ENCODE data around the gene CHERP.
"Not testable (repeated sequence)": the region's sequence is repeated elsewhere in the genome, so short reads cannot be mapped to it uniquely, and the experiment has no call there.

DNA sequence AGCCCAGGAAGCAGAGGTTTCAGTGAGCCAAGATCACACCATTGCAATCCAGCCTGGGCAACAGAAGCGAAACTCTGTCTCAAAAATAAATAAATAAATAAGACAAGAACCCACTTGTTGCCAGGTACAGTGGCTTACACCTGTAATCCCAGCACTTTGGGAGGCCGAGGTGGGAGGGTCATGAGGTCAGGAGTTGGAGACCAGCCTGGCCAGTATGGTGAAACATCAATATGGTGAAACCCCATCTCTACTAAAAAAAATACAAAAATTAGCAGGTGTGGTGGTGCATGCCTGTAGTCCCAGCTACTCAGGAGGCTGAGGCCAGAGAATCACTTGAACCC, 69.7 kb downstream of the CHERP start:
- TF ChIP-seq POLR2AphosphoS5 (IDR thresholded peaks at IDR 0.05; ENCODE audit: low read depth); JUNB (IDR thresholded peaks at IDR 0.05; ENCODE audit: unreplicated experiment); EZH2 (IDR thresholded peaks at IDR 0.05; ENCODE audit: low read depth, unreplicated experiment): not testable (repeated sequence)
- TF ChIP-seq, protein P1, sequence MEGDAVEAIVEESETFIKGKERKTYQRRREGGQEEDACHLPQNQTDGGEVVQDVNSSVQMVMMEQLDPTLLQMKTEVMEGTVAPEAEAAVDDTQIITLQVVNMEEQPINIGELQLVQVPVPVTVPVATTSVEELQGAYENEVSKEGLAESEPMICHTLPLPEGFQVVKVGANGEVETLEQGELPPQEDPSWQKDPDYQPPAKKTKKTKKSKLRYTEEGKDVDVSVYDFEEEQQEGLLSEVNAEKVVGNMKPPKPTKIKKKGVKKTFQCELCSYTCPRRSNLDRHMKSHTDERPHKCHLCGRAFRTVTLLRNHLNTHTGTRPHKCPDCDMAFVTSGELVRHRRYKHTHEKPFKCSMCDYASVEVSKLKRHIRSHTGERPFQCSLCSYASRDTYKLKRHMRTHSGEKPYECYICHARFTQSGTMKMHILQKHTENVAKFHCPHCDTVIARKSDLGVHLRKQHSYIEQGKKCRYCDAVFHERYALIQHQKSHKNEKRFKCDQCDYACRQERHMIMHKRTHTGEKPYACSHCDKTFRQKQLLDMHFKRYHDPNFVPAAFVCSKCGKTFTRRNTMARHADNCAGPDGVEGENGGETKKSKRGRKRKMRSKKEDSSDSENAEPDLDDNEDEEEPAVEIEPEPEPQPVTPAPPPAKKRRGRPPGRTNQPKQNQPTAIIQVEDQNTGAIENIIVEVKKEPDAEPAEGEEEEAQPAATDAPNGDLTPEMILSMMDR (conservative IDR thresholded peaks at IDR 0.05; ENCODE audit: low read depth in 2 of 2) = not testable (repeated sequence)

Data from GM23338 (cell line).